GM12873 (cell line): ENCODE data around the gene PIGV.

Source experiments
- CTCF ChIP-seq: IDR thresholded peaks from 2 replicates; pipeline ENCODE4 v1.5.1; 2012; ENCODE audit warnings: low read depth, mild to moderate bottlenecking, moderate library complexity, low read length, control low read depth; ENCODE audit not compliant: insufficient read depth; ENCODE audit errors: missing control alignments

Gene PIGV

GRCh38 chr1:26747048-26747447, 40.7 kb upstream of the PIGV start:
- no peak for TF ChIP-seq CTCF

GRCh38 chr1:26748351-26748750, 39.4 kb upstream of the PIGV start:
- TF ChIP-seq CTCF: no peak

GRCh38 chr1:26749458-26749857, 38.3 kb upstream of the PIGV start:
- no peak for TF ChIP-seq CTCF

GRCh38 chr1:26750428-26750827, 37.3 kb upstream of the PIGV start:
- peak; percentile 12 for TF ChIP-seq CTCF

GRCh38 chr1:26752519-26752918, 35.2 kb upstream of the PIGV start:
- TF ChIP-seq CTCF: no peak

- no peak for TF ChIP-seq CTCF
Observed at GRCh38 chr1:26754086-26754874, 33.5 kb upstream of the PIGV start.

GRCh38 chr1:26758358-26758757, 29.4 kb upstream of the PIGV start:
- no peak for TF ChIP-seq CTCF

GRCh38 chr1:26759531-26759930, 28.2 kb upstream of the PIGV start:
- no peak for TF ChIP-seq CTCF
